GM10847 (cell line): Measurements from ENCODE around the gene MEI4.

Experiments used
- POLR2A ChIP-seq: IDR thresholded peaks from 2 replicates; pipeline ENCODE4 v1.6.1; 2011; ENCODE audit not compliant: insufficient read length; ENCODE audit errors: extremely low read depth

MEI4 gene

GRCh38 chr6:77844822-77845221 is 192.0 kb downstream of the MEI4 start:
- no peak for TF ChIP-seq POLR2A

DNA sequence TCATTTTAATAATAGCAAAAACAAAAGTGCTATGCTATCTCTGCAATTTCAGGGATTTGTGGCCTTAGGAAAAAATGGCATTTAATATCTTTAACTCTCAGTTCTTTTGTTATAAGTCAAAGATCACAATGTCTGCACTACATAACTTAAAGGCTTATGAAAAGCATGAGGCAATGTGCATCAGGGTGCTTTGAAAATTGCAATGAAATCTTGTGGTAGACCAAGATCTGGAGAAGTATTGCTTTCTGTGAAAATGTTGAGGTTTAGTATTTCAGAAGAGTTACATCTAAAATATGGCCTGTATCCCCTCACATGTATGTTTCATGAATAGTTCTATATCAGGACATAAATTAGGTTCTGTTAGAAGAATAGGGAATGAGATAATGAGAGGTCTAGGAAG is 200.6 kb downstream of the MEI4 start:
- no peak for TF ChIP-seq POLR2A

- TF ChIP-seq POLR2A: no peak
These were observed 203.6 kb downstream of the MEI4 start for GRCh38 chr6:77856391-77856790.

GRCh38 chr6:77857421-77857820 is 204.6 kb downstream of the MEI4 start:
- TF ChIP-seq POLR2A: no peak

DNA sequence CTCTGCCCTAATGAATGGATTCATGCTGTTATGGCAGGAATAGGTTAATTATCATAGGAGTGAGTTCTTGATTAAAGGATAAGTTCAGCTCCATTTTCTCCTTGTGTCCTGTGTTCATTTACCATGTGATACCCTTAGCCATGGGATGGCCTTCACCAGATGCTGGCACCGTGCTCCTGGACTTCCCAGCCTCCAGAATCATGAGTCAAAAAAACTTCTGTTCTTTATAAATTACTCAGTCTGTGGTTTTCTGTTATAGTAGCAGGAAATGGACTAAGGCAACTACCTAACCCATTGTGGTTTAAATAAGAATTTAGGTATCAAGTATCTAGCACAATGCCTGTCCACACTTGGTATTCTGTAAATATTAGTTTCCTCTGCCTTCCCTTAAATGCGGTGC is 223.5 kb downstream of the MEI4 start:
- TF ChIP-seq POLR2A: no peak

DNA sequence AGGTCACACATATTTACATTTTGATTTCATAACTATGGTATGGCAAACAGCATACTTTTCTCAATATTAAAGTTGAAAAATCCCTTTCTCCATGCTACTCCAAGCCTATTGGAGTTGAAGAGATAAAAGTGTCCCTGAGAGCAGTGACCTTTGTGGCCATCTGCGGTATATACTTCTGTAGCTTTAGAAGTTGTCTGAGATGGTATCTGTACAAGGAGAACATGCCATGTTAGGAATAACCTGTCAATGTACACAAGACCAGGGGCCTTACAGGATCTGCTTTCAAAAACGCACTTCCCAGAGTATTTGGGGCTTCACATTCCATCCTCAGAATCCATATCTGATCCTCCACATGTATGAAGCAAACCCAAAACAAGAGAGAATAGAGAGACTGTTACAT is 226.7 kb downstream of the MEI4 start:
- TF ChIP-seq POLR2A: no peak

GRCh38 chr6:77880501-77880900 is 227.7 kb downstream of the MEI4 start:
- no peak for TF ChIP-seq POLR2A

DNA sequence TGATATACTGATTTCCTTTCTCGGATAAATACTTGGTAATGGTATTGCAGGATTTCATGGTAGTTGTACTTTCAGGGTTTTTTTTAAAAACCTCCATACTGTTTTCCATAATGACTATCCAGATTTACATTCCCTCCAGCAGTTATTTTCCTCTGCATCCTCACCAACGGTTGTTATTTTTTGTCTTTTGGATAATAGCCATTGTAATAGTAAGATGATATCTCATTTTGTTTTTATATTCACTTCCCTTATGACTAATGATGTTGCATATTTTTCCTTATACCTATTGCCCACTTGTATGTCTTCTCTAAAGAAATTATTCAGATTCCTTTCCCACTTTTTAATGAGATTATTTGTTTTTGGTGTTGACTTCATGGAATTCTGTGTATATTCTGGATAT is 231.0 kb downstream of the MEI4 start:
- no peak for TF ChIP-seq POLR2A

DNA sequence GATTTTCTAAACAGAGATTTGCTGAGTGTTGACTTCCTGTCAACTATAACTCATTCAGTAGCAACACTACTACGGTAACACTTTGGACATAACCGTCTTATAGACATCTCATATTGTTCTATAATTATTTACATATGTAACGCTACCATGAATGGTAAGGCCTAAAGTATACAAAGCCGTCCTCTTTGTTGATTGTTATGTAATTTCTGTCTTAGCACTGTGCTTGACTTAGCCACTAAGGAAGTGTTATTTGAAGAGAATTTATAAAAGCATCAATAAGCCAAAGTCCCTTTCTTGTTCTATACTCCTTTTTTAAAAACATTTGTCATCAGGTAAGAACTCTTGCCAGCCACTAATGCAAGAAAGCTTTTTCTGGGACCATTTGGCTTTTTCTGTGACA is 240.6 kb downstream of the MEI4 start:
- TF ChIP-seq POLR2A: no peak

DNA sequence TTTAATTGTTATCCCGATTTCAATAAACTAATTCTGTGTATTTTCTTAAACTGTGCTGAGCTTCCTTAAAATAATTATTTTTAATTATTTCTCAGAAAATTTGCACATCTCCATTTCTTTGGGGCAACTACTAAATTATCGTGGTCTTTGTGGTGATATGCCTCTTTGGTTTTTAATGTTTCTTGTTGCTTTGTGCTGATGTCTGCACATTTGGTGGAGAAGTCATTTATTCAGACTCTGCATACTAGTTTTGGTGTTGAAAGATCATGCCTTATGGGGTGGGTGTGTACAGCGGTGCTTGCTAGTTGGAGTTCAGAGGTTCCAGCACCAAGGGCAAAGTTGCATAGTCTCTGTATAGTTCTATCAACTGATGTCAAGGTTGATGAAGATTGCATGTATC is 253.2 kb downstream of the MEI4 start:
- no peak for TF ChIP-seq POLR2A

GRCh38 chr6:77910826-77911225 is 258.0 kb downstream of the MEI4 start:
- TF ChIP-seq POLR2A: no peak

DNA sequence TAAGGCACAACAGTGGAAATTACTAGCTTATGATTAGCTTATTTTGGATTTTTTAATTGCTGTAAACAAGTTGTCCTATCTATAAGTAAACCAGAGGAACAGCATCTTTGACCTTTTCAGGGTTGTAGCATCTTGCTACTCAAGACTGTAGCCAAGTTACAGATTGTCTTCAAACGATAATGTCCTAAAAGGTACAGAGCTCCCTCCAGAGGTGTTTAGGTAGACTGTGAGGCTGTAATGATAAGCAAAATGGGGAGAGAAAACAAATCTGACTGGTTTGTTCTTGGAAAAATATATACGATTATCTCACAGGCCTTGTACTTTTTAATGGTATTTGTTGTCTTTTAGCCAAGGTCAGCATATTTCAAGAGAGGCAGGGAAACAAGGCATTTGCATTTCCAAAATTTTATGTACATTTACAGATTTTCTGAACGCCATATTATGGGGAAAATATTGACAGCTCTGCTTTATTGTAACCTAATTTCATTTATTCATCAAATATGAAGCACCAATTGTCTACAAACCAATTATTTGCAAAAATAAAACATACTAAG is 273.4 kb downstream of the MEI4 start:
- TF ChIP-seq POLR2A: no peak

- TF ChIP-seq POLR2A: no peak
These were observed 277.5 kb downstream of the MEI4 start for GRCh38 chr6:77930382-77930781.

DNA sequence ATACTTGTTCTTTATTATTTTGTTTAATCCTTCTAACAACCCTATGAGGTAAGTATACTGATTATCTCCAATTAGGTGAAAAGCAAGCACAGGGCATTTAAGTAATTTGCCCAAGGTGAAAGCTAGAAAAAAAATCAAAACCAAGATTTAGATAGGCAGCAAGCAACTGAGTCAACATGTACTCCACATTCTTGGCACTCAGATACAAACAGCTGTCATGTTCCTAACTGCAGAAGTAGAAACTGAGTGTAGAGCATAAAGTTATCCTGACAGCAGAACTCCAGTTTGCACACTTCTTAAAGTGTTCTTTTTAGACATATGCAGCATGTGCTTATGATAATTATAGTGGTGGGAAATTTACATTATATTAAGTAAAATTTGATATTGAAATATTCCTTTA is 278.1 kb downstream of the MEI4 start:
- no peak for TF ChIP-seq POLR2A

- no peak for TF ChIP-seq POLR2A
These were observed 309.2 kb downstream of the MEI4 start for GRCh38 chr6:77962070-77962469.

DNA sequence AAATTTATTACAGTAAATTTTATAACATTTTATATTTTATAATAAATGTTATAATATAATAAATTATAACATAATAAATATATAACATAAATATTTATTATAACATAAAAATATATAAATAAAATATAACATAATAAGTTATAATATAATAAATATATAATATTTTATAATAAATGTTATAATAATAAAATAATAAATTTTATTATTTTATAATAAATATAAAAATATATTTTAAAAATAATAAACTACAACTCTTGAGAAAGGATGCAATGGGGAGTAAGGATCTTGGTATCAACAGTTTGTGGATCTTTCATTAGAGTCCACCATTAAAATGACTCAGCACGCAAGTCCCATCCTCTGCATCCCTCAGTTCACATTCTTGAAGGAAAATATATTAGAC is 312.6 kb downstream of the MEI4 start:
- TF ChIP-seq POLR2A: no peak

GRCh38 chr6:77972334-77972733 is 319.5 kb downstream of the MEI4 start:
- no peak for TF ChIP-seq POLR2A
